Measurements from ENCODE around the gene FIS1. TPM values are rescaled to one million over a fixed set of nuclear protein-coding genes. Genes with fewer than 3 reads are reported as not detected.
"Not testable (repeated sequence)": the region's sequence is repeated elsewhere in the genome, so short reads cannot be mapped to it uniquely, and the experiment has no call there.

Gene FIS1
- total and polyA plus RNA-seq, 4 donors: 115 to 244 (median 222) TPM

GRCh38 chr7:101285880-101286279, 41.0 kb upstream of the FIS1 start:
- H3K27me3 ChIP-seq (ENCODE audit: control insufficient read depth, insufficient read depth, low read length); H3K27ac ChIP-seq (ENCODE audit: low read depth, low read length); H3K4me3 ChIP-seq (ENCODE audit: low read depth, low read length); H3K4me1 ChIP-seq (ENCODE audit: control insufficient read depth, insufficient read depth, low read length); H3K9me3 ChIP-seq (ENCODE audit: control insufficient read depth, insufficient read depth, low read length); DNase-seq (ENCODE audit: low read depth in 4 of 6, low spot score in 6 of 6); H3K36me3 ChIP-seq (ENCODE audit: control insufficient read depth, insufficient read depth, low read length): not testable (repeated sequence)
- WGBS (ENCODE audit: insufficient coverage): 90% methylated on average over 2 of the region's 3 CpGs

DNA sequence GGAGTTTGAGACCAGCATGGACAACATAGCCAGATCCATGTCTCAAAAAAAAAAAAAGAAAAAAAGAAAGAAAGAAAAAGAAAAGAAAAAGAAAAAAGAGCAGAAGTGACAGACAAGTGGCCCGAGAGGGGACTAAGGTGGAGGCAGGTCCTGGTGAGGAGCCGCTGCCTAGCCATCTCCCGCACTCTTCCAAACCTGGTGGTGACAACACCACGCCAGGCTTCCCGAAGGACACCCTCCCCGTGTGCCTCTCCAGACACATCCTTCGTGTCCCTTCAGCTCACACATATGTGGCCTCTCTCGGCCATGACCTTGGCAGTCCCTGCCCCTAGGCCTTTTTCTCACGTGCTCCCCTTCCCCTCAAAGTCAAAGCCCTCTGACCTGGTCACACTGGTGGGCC, 40.3 kb upstream of the FIS1 start:
- peaks cover 3% of the 10 kb centered on the region for H3K27me3 ChIP-seq (ENCODE audit: control insufficient read depth, insufficient read depth, low read length)
- no peak overlapping the region for H3K4me3 ChIP-seq (ENCODE audit: low read depth, low read length)
- DNase-seq (ENCODE audit: low read depth in 4 of 6, low spot score in 6 of 6): no peak
- H3K27ac ChIP-seq (ENCODE audit: low read depth, low read length): no peak overlapping the region
- 86% methylated on average over 7 of the region's 9 CpGs for WGBS (ENCODE audit: insufficient coverage)
- H3K4me1 ChIP-seq (ENCODE audit: control insufficient read depth, insufficient read depth, low read length): peaks cover 6% of the 10 kb centered on the region
- no peaks in the 10 kb centered on the region for H3K36me3 ChIP-seq (ENCODE audit: control insufficient read depth, insufficient read depth, low read length)
- no peaks in the 10 kb centered on the region for H3K9me3 ChIP-seq (ENCODE audit: control insufficient read depth, insufficient read depth, low read length)

DNA sequence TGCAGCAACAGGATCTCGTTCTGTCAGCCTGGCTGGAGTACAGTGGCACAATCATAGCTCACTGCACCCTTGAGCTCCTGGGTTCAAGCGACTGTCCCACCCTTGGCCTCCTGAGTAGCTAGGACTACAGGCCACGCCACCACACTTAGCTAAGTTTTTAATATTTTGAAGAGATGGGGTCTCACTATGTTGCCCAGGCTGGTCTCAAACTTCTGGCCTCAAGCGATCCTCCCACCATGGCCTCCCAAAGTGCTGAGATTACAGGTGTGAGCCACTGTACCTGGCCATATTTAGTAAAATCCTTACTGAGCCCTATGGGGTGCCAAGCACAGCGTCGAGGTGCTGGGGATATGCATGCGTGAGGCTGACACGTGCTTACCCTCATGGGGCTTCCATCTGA, 36.0 kb upstream of the FIS1 start:
- not testable (repeated sequence) for H3K27me3 ChIP-seq (ENCODE audit: control insufficient read depth, insufficient read depth, low read length); DNase-seq (ENCODE audit: low read depth in 4 of 6, low spot score in 6 of 6); H3K4me3 ChIP-seq (ENCODE audit: low read depth, low read length); H3K9me3 ChIP-seq (ENCODE audit: control insufficient read depth, insufficient read depth, low read length); H3K36me3 ChIP-seq (ENCODE audit: control insufficient read depth, insufficient read depth, low read length); H3K27ac ChIP-seq (ENCODE audit: low read depth, low read length); H3K4me1 ChIP-seq (ENCODE audit: control insufficient read depth, insufficient read depth, low read length)
- WGBS (ENCODE audit: insufficient coverage): 89% methylated on average over 7 of the region's 8 CpGs

DNA sequence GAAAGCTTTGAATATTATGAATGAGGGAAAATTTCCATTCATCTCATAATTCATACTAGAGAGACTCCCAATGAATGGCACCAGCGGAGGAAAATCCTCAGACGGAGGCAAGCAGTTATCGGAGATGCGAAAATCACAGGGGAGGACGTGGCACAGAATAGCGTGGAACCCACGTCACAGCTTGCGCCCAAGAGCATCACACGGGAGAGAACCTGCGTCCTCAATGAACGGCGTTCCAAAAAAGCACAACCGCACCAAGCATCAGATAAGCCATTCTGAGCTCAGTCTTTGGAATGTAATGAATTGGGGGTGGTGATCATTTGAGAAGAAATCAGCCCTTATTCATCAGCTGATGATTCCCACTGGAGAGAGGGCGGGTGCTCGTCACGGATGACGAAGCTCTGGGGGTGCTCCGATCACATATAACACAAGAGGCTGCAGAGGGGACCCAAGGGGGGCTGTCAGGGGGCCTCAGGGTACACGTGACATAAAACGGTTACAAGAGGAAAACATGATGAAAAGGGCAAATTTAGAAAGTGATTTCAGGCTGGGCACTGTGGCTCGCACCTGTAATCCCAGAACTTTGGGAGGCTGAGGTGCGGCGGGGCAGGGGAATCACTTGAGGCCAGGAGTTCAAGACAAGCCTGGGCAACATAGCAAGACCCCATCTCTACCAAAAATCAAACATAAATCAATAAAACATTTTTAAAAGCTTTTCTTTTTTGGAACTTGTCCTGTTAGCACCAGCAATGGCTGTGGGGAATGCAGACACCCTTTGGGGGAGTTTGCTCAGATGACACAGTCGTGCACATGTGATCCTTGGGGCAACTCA, 33.8 kb upstream of the FIS1 start:
- no peak overlapping the region for H3K27ac ChIP-seq (ENCODE audit: low read depth, low read length)
- H3K9me3 ChIP-seq (ENCODE audit: control insufficient read depth, insufficient read depth, low read length): no peaks in the 10 kb centered on the region
- DNase-seq (ENCODE audit: low read depth in 4 of 6, low spot score in 6 of 6): no peak
- H3K4me1 ChIP-seq (ENCODE audit: control insufficient read depth, insufficient read depth, low read length): peaks cover 6% of the 10 kb centered on the region
- H3K36me3 ChIP-seq (ENCODE audit: control insufficient read depth, insufficient read depth, low read length): no peaks in the 10 kb centered on the region
- H3K4me3 ChIP-seq (ENCODE audit: low read depth, low read length): no peak overlapping the region
- WGBS (ENCODE audit: insufficient coverage): 89% methylated on average over 17 of the region's 24 CpGs
- H3K27me3 ChIP-seq (ENCODE audit: control insufficient read depth, insufficient read depth, low read length): no peaks in the 10 kb centered on the region

GRCh38 chr7:101277155-101277554, 32.3 kb upstream of the FIS1 start:
- no peak for DNase-seq (ENCODE audit: low read depth in 4 of 6, low spot score in 6 of 6)
- Histone ChIP-seq H3K27ac (ENCODE audit: low read depth, low read length) (no peak overlapping the region), H3K4me3 (ENCODE audit: low read depth, low read length) (no peak overlapping the region), H3K27me3 (ENCODE audit: control insufficient read depth, insufficient read depth, low read length) (no peaks in the 10 kb centered on the region), H3K9me3 (ENCODE audit: control insufficient read depth, insufficient read depth, low read length) (no peaks in the 10 kb centered on the region), H3K4me1 (ENCODE audit: control insufficient read depth, insufficient read depth, low read length) (peaks cover 3% of the 10 kb centered on the region), H3K36me3 (ENCODE audit: control insufficient read depth, insufficient read depth, low read length) (no peaks in the 10 kb centered on the region)
- WGBS (ENCODE audit: insufficient coverage): 78% methylated on average over 9 of the region's 9 CpGs

GRCh38 chr7:101273206-101273605, 28.3 kb upstream of the FIS1 start:
- WGBS (ENCODE audit: insufficient coverage): 32% methylated on average over 2 of the region's 4 CpGs
- H3K4me3 ChIP-seq (ENCODE audit: low read depth, low read length): no peak overlapping the region
- no peak overlapping the region for H3K27ac ChIP-seq (ENCODE audit: low read depth, low read length)
- peak in 2 of 6 donors; percentile 66 to 79 for DNase-seq (ENCODE audit: low read depth in 4 of 6, low spot score in 6 of 6)
- H3K27me3 ChIP-seq (ENCODE audit: control insufficient read depth, insufficient read depth, low read length): no peaks in the 10 kb centered on the region
- H3K36me3 ChIP-seq (ENCODE audit: control insufficient read depth, insufficient read depth, low read length): no peaks in the 10 kb centered on the region
- H3K9me3 ChIP-seq (ENCODE audit: control insufficient read depth, insufficient read depth, low read length): no peaks in the 10 kb centered on the region
- H3K4me1 ChIP-seq (ENCODE audit: control insufficient read depth, insufficient read depth, low read length): peaks cover 9% of the 10 kb centered on the region

DNA sequence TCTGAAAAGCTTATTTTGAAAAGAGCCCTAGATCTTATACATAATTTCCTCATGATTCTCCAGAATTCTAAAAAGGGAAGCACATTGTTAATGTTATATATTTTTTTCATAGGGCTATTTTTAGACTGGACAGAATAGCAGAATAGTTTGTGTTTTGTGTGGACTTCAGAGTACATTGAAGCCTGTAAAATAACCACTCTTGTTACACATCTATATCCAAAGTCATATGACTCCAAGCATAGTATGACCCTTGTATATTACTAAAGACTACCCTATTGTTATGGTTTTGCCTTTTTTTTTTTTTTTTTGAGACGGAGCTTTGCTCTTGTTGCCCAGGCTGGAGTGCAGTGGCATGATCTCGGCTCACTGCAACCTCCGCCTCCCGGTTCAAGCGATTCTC, 26.1 kb upstream of the FIS1 start:
- Histone ChIP-seq H3K9me3 (ENCODE audit: control insufficient read depth, insufficient read depth, low read length) (no peaks in the 10 kb centered on the region), H3K4me1 (ENCODE audit: control insufficient read depth, insufficient read depth, low read length) (peaks cover 9% of the 10 kb centered on the region), H3K4me3 (ENCODE audit: low read depth, low read length) (no peak overlapping the region), H3K27me3 (ENCODE audit: control insufficient read depth, insufficient read depth, low read length) (no peaks in the 10 kb centered on the region), H3K36me3 (ENCODE audit: control insufficient read depth, insufficient read depth, low read length) (no peaks in the 10 kb centered on the region), H3K27ac (ENCODE audit: low read depth, low read length) (peak overlapping the region; percentile 15)
- no peak for DNase-seq (ENCODE audit: low read depth in 4 of 6, low spot score in 6 of 6)
- no CpG with 5 or more reads among the region's 5 CpGs for WGBS (ENCODE audit: insufficient coverage)

GRCh38 chr7:101269664-101270063, 24.8 kb upstream of the FIS1 start:
- Histone ChIP-seq H3K36me3 (ENCODE audit: control insufficient read depth, insufficient read depth, low read length) (no peaks in the 10 kb centered on the region), H3K4me1 (ENCODE audit: control insufficient read depth, insufficient read depth, low read length) (peaks cover 9% of the 10 kb centered on the region), H3K27ac (ENCODE audit: low read depth, low read length) (no peak overlapping the region), H3K27me3 (ENCODE audit: control insufficient read depth, insufficient read depth, low read length) (no peaks in the 10 kb centered on the region), H3K4me3 (ENCODE audit: low read depth, low read length) (no peak overlapping the region), H3K9me3 (ENCODE audit: control insufficient read depth, insufficient read depth, low read length) (no peaks in the 10 kb centered on the region)
- DNase-seq (ENCODE audit: low read depth in 4 of 6, low spot score in 6 of 6): no peak
- WGBS (ENCODE audit: insufficient coverage): 92% methylated on average over 18 of the region's 21 CpGs

DNA sequence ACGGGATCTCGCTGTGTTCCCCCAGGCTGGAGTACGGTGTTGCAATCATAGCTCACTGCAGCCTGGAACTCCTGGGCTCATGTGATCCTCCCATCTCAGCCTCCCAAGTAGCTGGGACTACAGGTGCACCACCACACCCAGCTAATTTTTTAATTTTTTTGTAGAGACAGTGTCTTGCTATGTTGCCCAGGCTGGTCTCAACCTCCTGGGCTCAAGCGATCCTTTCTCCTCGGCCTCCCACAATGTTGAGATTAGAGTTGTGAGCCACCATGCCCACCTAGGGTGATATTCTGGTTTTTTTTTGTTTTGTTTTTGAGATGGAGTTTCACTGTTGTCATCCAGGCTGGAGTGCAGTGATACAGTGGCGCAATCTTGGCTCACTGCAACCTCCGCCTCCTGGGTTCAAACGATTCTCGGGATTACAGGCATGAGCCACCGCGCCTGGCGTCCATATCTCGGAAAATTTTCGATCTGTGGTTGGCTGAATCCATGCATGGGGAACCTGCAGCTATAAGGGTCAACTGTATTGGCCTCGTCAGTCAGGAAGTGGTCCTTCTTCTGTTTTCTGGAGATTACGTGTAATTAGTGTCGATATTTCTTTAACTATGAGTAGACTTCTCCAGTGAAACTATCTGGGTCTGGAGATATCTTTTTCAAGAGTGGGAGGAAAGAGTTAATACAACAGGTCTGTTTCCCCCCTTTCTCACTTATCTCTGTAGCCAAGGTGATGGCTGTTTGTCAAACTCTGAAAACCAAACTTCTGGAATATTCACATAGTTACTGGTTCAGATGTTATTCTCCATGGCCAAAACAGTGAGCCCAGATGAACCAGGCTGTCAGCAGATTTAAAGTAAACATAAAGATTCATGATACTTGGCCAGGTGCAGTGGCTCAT, 21.0 kb upstream of the FIS1 start:
- 90% methylated on average over 13 of the region's 17 CpGs for WGBS (ENCODE audit: insufficient coverage)
- Histone ChIP-seq H3K9me3 (ENCODE audit: control insufficient read depth, insufficient read depth, low read length) (no peaks in the 10 kb centered on the region), H3K27me3 (ENCODE audit: control insufficient read depth, insufficient read depth, low read length) (no peaks in the 10 kb centered on the region)

More for the DNA sequence above, 21.0 kb upstream of the FIS1 start:
- H3K4me3 ChIP-seq (ENCODE audit: low read depth, low read length): no peak overlapping the region
- no peak for DNase-seq (ENCODE audit: low read depth in 4 of 6, low spot score in 6 of 6)
- H3K36me3 ChIP-seq (ENCODE audit: control insufficient read depth, insufficient read depth, low read length): no peaks in the 10 kb centered on the region
- H3K27ac ChIP-seq (ENCODE audit: low read depth, low read length): no peak overlapping the region
- H3K4me1 ChIP-seq (ENCODE audit: control insufficient read depth, insufficient read depth, low read length): peaks cover 6% of the 10 kb centered on the region

All from spinal cord (tissue), 10 donors.